Vagina (tissue), 2 donors: ENCODE measurements around the gene GSDME.

Experiments used
- CTCF ChIP-seq, 3 experiments: fragments of 450-650 bp in 2 of 3; fragments of 200-600 bp in 1 of 3; sonication (generic) in 1 of 3; IDR thresholded peaks; one replicate each; pipeline ENCODE4 v1.5.1; 2017 to 2019; ENCODE audit warnings: antibody characterized with exemption in 3 of 3, mild to moderate bottlenecking in 2 of 3, moderate library complexity in 2 of 3
- POLR2A ChIP-seq, 2 donors: fragments of 450-650 bp; IDR thresholded peaks; one replicate each; pipeline ENCODE4 v1.6.1; 2017; ENCODE audit warnings: antibody characterized with exemption in 2 of 2, mild to moderate bottlenecking in 2 of 2, moderate library complexity in 2 of 2
- POLR2AphosphoS5 ChIP-seq, 2 donors: sonication (generic); formaldehyde crosslinking; IDR thresholded peaks; one replicate each; pipeline ENCODE4 v1.9.0; 2017; ENCODE audit warnings: antibody characterized with exemption in 2 of 2, mild to moderate bottlenecking in 2 of 2, low read depth in 1 of 2; ENCODE audit not compliant: insufficient read depth in 1 of 2

DNA sequence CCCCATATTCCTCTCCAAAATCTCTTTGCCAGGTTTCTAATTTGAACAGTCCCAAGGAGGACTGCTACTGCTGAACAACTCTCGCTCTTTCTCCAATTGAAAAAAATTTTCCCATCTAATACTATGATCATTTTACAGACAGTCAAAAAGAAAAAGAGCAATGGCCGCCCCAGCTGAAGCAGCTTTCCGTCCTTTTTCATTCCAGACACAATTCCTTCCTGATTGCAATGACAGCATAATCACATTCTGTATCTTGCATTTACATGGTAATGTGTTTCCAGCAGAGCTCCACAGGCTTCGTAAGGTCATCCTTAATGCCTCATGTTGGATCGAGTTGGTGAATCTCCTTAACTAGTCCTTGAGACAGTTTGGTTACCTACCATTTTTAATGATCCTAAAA, 45.0 kb upstream of the GSDME start:
- no peak for TF ChIP-seq POLR2AphosphoS5 (IDR thresholded peaks at IDR 0.05; ENCODE audit: insufficient read depth in 1 of 2, low read depth in 1 of 2)
- TF ChIP-seq CTCF (IDR thresholded peaks at IDR 0.05), result no peak
- no peak for TF ChIP-seq POLR2A (IDR thresholded peaks at IDR 0.05)
